Spleen (tissue), 11 donors: ENCODE measurements around the gene RO60. TPM values are rescaled to one million over a fixed set of nuclear protein-coding genes. Genes with fewer than 3 reads are reported as not detected.

Experiments
- DNase-seq: peaks from one replicate; pipeline ENCODE4 v3.0.0-alpha.2; 2020
- H3K27ac ChIP-seq, 8 donors: fragments of 200-600 bp; sonication (generic) in 7 of 8; 1 replicate in 4 of 8; 2 replicates in 4 of 8; pipeline versions ENCODE4 v1.5.0 to v1.8.0; 2016 to 2021; ENCODE audit warnings: inconsistent platforms in 4 of 8, mild to moderate bottlenecking in 4 of 8, moderate library complexity in 1 of 8
- H3K27me3 ChIP-seq, 7 donors: fragments of 200-600 bp; sonication (generic) in 6 of 7; replicated peaks in 1 of 7; 1 replicate in 4 of 7; 2 replicates in 3 of 7; pipeline versions ENCODE4 v1.5.0 to v1.8.0; 2016 to 2021; ENCODE audit warnings: inconsistent platforms in 3 of 7, mild to moderate bottlenecking in 1 of 7
- H3K36me3 ChIP-seq, 6 donors: fragments of 200-600 bp; sonication (generic) in 5 of 6; 1 replicate in 4 of 6; 2 replicates in 2 of 6; pipeline versions ENCODE4 v1.5.0 to v1.8.0; 2016 to 2021; ENCODE audit warnings: inconsistent platforms in 2 of 6
- H3K4me1 ChIP-seq, 6 donors: fragments of 200-600 bp; sonication (generic) in 5 of 6; 1 replicate in 3 of 6; 2 replicates in 3 of 6; pipeline versions ENCODE4 v1.5.0 to v1.8.0; 2016 to 2021; ENCODE audit warnings: inconsistent platforms in 3 of 6
- H3K4me3 ChIP-seq, 8 donors: fragments of 200-600 bp; sonication (generic) in 7 of 8; 1 replicate in 4 of 8; 2 replicates in 4 of 8; pipeline versions ENCODE4 v1.5.0 to v1.8.0; 2016 to 2021; ENCODE audit warnings: inconsistent platforms in 4 of 8, mild to moderate bottlenecking in 4 of 8, moderate library complexity in 2 of 8
- H3K9me3 ChIP-seq, 8 donors: fragments of 200-600 bp; sonication (generic) in 7 of 8; 1 replicate in 4 of 8; 2 replicates in 4 of 8; pipeline versions ENCODE4 v1.5.0 to v1.8.0; 2016 to 2021; ENCODE audit warnings: inconsistent platforms in 4 of 8
- POLR2A ChIP-seq, 3 donors: fragments of 450-650 bp; IDR thresholded peaks; one replicate each; pipeline ENCODE4 v1.5.1; 2017; ENCODE audit warnings: antibody characterized with exemption in 3 of 3, mild to moderate bottlenecking in 1 of 3
- POLR2AphosphoS5 ChIP-seq, 3 donors: sonication (generic); formaldehyde crosslinking; IDR thresholded peaks; one replicate each; pipeline ENCODE4 v1.5.1; 2017; ENCODE audit warnings: antibody characterized with exemption in 3 of 3
- WGBS, 5 donors: extraction: QIAGEN DNeasy Blood & Tissue Kit in 3 of 5; methylation state at CpG; one replicate each; pipeline versions ENCODE4 v1.1.5 to v1.1.7; 2013 to 2018; 5-methylcytosine and 5-hydroxymethylcytosine counted together
- intact Hi-C: fragments of 100-400 bp; cut with DNase I; formaldehyde crosslinking; loops from one replicate; pipeline ENCODE4 v1.15.0; 2023; ENCODE audit warnings: low total_unique reads
- polyA plus RNA-seq, 3 donors: library from polyadenylated mRNA; stranded (reverse); fragments of 200-250 nt; gene quantifications; one replicate each; pipeline ENCODE4 v1.2.1, GENCODE V29; 2013
- total RNA-seq, 7 donors: library from RNA; depleted of rRNA in 3 of 7; stranded (reverse); fragments of >200 nt in 3 of 7; fragmentation: NEBNext Ultra II Directional in 4 of 7; extraction: Animal tissue kit (Norgen Biotek cat#: 25700) in 4 of 7; gene quantifications; one replicate each; pipeline versions ENCODE4 v1.1.0 to v1.2.1, GENCODE V29; 2016 to 2021
- TF ChIP-seq, protein P1 (sequence below), 11 experiments: fragments of 200-600 bp in 7 of 11; fragments of 450-650 bp in 4 of 11; sonication (generic) in 4 of 11; IDR thresholded peaks in 8 of 11; conservative IDR thresholded peaks in 3 of 11; 1 replicate in 7 of 11; 2 replicates in 4 of 11; pipeline versions ENCODE4 v1.4.0 to v1.8.0; 2016 to 2021; ENCODE audit warnings: antibody characterized with exemption in 11 of 11, inconsistent platforms in 4 of 11, mild to moderate bottlenecking in 1 of 11
- donor health status: healthy with polysubstance abuse.
- donor health status: DM: no; HTN: no; CAD: no; lungs with moderate emphysema.
- donor health status: DM: no; HTN: no; CAD: no.
- donor health status: Bipolar disorder and iron deficiency.
- donor health status: healthy.
- donor health status: DM: no; HTN: no; CAD: no.
- donor health status: DM: yes; HTN: yes; CAD: no.

Gene RO60
- total and polyA plus RNA-seq, 10 donors: 4.7 to 87.1 (median 73.0) TPM

DNA sequence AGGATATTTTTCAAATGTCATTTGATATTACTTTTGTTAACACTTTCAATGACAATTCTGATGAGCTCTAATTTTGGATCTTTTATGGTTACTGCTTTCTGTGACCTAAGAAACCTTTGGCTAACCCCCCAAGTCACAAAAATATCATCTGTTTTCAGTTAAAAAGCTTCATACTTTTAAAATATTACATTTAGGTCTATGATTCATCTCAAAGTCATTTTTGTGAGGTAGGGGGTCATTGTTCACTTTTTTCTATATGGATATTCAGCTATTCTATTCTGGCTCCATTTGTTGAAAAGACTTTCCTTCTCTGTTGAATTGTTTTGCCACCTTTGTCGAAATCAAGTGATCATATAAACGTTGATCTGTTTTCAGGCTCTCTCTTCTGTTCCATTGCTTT, 45.0 kb upstream of the RO60 start:
- H3K27me3 ChIP-seq: no peaks in the 10 kb centered on the region
- H3K27ac ChIP-seq: no peak overlapping the region
- peaks cover 0 to 10% (median 3%) of the 10 kb centered on the region in 6 donors for H3K4me1 ChIP-seq
- H3K36me3 ChIP-seq: peaks cover 0 to 11% (median 0%) of the 10 kb centered on the region in 6 donors
- TF ChIP-seq POLR2AphosphoS5 (IDR thresholded peaks at IDR 0.05) (no peak), POLR2A (IDR thresholded peaks at IDR 0.05) (no peak)
- TF ChIP-seq, protein P1, sequence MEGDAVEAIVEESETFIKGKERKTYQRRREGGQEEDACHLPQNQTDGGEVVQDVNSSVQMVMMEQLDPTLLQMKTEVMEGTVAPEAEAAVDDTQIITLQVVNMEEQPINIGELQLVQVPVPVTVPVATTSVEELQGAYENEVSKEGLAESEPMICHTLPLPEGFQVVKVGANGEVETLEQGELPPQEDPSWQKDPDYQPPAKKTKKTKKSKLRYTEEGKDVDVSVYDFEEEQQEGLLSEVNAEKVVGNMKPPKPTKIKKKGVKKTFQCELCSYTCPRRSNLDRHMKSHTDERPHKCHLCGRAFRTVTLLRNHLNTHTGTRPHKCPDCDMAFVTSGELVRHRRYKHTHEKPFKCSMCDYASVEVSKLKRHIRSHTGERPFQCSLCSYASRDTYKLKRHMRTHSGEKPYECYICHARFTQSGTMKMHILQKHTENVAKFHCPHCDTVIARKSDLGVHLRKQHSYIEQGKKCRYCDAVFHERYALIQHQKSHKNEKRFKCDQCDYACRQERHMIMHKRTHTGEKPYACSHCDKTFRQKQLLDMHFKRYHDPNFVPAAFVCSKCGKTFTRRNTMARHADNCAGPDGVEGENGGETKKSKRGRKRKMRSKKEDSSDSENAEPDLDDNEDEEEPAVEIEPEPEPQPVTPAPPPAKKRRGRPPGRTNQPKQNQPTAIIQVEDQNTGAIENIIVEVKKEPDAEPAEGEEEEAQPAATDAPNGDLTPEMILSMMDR (IDR thresholded peaks at IDR 0.05 in 8 of 11, conservative IDR thresholded peaks at IDR 0.05 in 3 of 11): no peak
- no peak overlapping the region for H3K4me3 ChIP-seq
- intact Hi-C loops: loop anchor here (10.0 kb wide), 1 partner anchor 550 kb away; no protein-coding TSS in a partner anchor
- DNase-seq: no peak
- H3K9me3 ChIP-seq: no peaks in the 10 kb centered on the region
- 87 to 97% (median 93%) methylated on average over 2 of the region's 2 CpGs for WGBS, 5 donors

DNA sequence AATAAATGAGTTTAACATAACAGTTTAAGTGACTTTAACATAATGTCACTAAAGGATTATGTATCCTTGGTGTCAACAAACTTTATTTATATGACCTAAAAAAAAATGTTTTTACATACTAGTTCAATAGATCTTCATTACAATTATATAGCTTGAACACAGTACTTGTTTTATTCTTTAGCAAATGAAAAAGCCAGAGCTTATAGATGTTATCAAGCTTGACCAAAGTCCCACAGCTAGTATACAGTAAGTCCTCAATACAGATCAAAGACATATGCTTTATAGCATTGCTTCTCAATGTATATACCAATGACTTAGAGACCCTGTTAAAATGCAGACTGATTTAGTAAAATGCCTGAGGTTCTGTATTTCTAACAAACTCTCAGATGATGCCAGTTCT, 42.6 kb upstream of the RO60 start:
- Histone ChIP-seq H3K4me1 (peaks cover 0 to 15% (median 3%) of the 10 kb centered on the region in 6 donors), H3K27me3 (no peaks in the 10 kb centered on the region), H3K36me3 (peaks cover 0 to 30% (median 3%) of the 10 kb centered on the region in 6 donors), H3K9me3 (no peaks in the 10 kb centered on the region), H3K4me3 (no peak overlapping the region), H3K27ac (no peak overlapping the region)
- intact Hi-C loops: loop anchor here (10.0 kb wide), 1 partner anchor 552 kb away; no protein-coding TSS in a partner anchor
- DNase-seq: no peak
- TF ChIP-seq POLR2A (IDR thresholded peaks at IDR 0.05) (no peak), POLR2AphosphoS5 (IDR thresholded peaks at IDR 0.05) (no peak)
- TF ChIP-seq, protein P1 (IDR thresholded peaks at IDR 0.05 in 8 of 11, conservative IDR thresholded peaks at IDR 0.05 in 3 of 11): no peak

DNA sequence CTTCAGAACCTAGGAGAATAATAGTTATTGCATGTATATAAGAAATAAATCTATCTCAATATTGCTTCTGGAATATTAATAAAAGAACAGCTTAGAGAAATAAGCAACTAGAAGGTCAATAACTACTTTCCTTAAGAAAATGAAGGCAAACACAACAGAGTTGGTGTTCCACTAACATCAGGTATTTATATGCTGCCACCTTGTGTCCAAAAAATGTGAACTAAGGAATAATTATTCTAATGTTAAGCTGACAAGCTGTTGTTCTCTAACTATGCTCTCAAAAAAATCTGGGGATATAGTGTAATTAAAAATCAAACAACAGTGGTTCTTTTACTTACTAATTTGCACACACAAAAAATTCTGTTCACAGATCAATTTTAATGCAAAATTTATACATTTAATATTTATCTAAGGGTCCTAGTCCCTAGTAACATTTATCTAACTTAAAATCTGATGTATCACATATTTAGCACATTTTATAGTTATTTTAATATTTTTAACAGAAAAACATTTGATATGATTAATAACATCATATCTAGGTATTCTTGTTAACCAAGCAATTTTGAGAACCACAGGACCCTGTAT, 39.9 kb upstream of the RO60 start:
- H3K27ac ChIP-seq: peak overlapping the region in 1 of 8 donors; percentile 39
- DNase-seq: no peak
- H3K4me3 ChIP-seq: no peak overlapping the region
- peaks cover 0 to 14% (median 3%) of the 10 kb centered on the region in 6 donors for H3K4me1 ChIP-seq
- no peak for TF ChIP-seq POLR2AphosphoS5 (IDR thresholded peaks at IDR 0.05)
- TF ChIP-seq, protein P1 (IDR thresholded peaks at IDR 0.05 in 8 of 11, conservative IDR thresholded peaks at IDR 0.05 in 3 of 11): peak in 8 of 11 experiments; percentile 11 to 67 (median 56)
- H3K9me3 ChIP-seq: no peaks in the 10 kb centered on the region
- peaks cover 0 to 53% (median 9%) of the 10 kb centered on the region in 6 donors for H3K36me3 ChIP-seq
- H3K27me3 ChIP-seq: no peaks in the 10 kb centered on the region
- intact Hi-C loops: loop anchor here (5.0 to 10.0 kb wide), 2 partner anchors 212 to 555 kb away; partner anchors contain the start of gene RGS2

DNA sequence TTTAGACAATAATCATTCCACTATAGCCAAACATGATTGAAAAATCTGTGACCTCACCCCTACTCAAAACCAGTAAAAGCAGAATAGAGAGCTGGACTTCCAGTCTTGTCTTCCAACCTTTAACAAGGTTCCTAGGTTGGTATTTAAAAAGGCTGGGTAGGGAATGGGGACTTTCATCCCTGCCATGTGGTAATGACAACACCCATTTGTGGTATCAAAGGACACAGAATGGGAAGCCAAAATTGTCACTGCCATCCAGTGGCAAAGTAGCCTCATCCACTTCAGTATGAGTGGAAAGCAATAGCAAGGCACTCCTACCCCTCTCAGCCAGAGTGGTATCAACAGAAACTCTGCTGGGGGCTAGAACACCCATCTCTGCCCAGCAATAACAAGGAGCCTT, 34.2 kb upstream of the RO60 start:
- no peak for DNase-seq
- no peak for TF ChIP-seq POLR2AphosphoS5 (IDR thresholded peaks at IDR 0.05)
- TF ChIP-seq, protein P1 (IDR thresholded peaks at IDR 0.05 in 8 of 11, conservative IDR thresholded peaks at IDR 0.05 in 3 of 11): no peak
- TF ChIP-seq POLR2A (IDR thresholded peaks at IDR 0.05): no peak
- Histone ChIP-seq H3K36me3 (peaks cover 0 to 83% (median 24%) of the 10 kb centered on the region in 6 donors), H3K9me3 (no peaks in the 10 kb centered on the region), H3K27me3 (no peaks in the 10 kb centered on the region), H3K27ac (no peak overlapping the region), H3K4me1 (no peaks in the 10 kb centered on the region), H3K4me3 (no peak overlapping the region)
- intact Hi-C loops: no loop called here
